ENCODE measurements around the gene RIN2.

RIN2 gene

GRCh38 chr20:19756761-19757486 lies 1.1 kb upstream of the RIN2 start:
- peak overlapping the region; percentile 82 for H3K4me3 ChIP-seq (ENCODE audit: low read depth, low read length)
- TF ChIP-seq CTCF (conservative IDR thresholded peaks at IDR 0.05; ENCODE audit: low read depth, low read length) = no peak
- DNase-seq (ENCODE audit: low read depth) = no peak

- no peak for TF ChIP-seq CTCF (conservative IDR thresholded peaks at IDR 0.05; ENCODE audit: low read depth, low read length)
- peak overlapping the region; percentile 82 for H3K4me3 ChIP-seq (ENCODE audit: low read depth, low read length)
- peak; percentile 92 for DNase-seq (ENCODE audit: low read depth)
Observed at GRCh38 chr20:19757487-19758132, 448 bp upstream of the RIN2 start.

GRCh38 chr20:19758501-19759331 lies 658 bp downstream of the RIN2 start:
- DNase-seq (ENCODE audit: low read depth) = peak; percentile 40
- H3K4me3 ChIP-seq (ENCODE audit: low read depth, low read length) = peak overlapping the region; percentile 82
- TF ChIP-seq CTCF (conservative IDR thresholded peaks at IDR 0.05; ENCODE audit: low read depth, low read length) = no peak

GRCh38 chr20:19760371-19760721 lies 2.3 kb downstream of the RIN2 start:
- H3K4me3 ChIP-seq (ENCODE audit: low read depth, low read length) = no peak overlapping the region
- DNase-seq (ENCODE audit: low read depth) = no peak
- no peak for TF ChIP-seq CTCF (conservative IDR thresholded peaks at IDR 0.05; ENCODE audit: low read depth, low read length)

GRCh38 chr20:19761326-19761725 lies 3.3 kb downstream of the RIN2 start:
- no peak overlapping the region for H3K4me3 ChIP-seq (ENCODE audit: low read depth, low read length)
- DNase-seq (ENCODE audit: low read depth) = no peak
- TF ChIP-seq CTCF (conservative IDR thresholded peaks at IDR 0.05; ENCODE audit: low read depth, low read length) = no peak

GRCh38 chr20:19761841-19762240 lies 3.8 kb downstream of the RIN2 start:
- TF ChIP-seq CTCF (conservative IDR thresholded peaks at IDR 0.05; ENCODE audit: low read depth, low read length) = no peak
- no peak overlapping the region for H3K4me3 ChIP-seq (ENCODE audit: low read depth, low read length)
- DNase-seq (ENCODE audit: low read depth) = no peak

All from choroid plexus epithelial cell (primary cell).